Calu3 (cell line): ENCODE results near the gene FZD7. TPM values are rescaled to one million over a fixed set of nuclear protein-coding genes. Genes with fewer than 3 reads are reported as not detected.

Source experiments
- BruUV-seq: library from RNA; stranded (reverse); fragments of 400-500 nt; replicated peaks from 2 replicates; lab custom pipeline; 2021; lab: Mats Ljungman, UMichigan
- CTCF ChIA-PET: fragments of 300-600 bp; sonication (Branson Sonifier 250); formaldehyde crosslinking; loops from one replicate; lab custom pipeline; 2022; ENCODE audit warnings: antibody characterized with exemption; lab: Charles Lee
- DNase-seq: peaks from one replicate; pipeline ENCODE4 v3.0.0; 2022
- H3K27ac Mint-ChIP-seq: one replicate; pipeline ENCODE4 v1.8.0; 2022; ENCODE audit warnings: mixed read lengths; ENCODE audit not compliant: unreplicated experiment
- H3K27me3 Mint-ChIP-seq: one replicate; pipeline ENCODE4 v1.8.0; 2022; ENCODE audit warnings: mixed read lengths; ENCODE audit not compliant: unreplicated experiment
- H3K36me3 Mint-ChIP-seq: one replicate; pipeline ENCODE4 v1.8.0; 2022; ENCODE audit warnings: mild to moderate bottlenecking, moderate library complexity, mixed read lengths; ENCODE audit not compliant: insufficient read depth, unreplicated experiment
- H3K4me1 Mint-ChIP-seq: one replicate; pipeline ENCODE4 v1.8.0; 2022; ENCODE audit warnings: mild to moderate bottlenecking, low read depth, mixed read lengths; ENCODE audit not compliant: unreplicated experiment
- H3K4me3 Mint-ChIP-seq: one replicate; pipeline ENCODE4 v1.8.0; 2022; ENCODE audit warnings: mild to moderate bottlenecking, low read depth, moderate library complexity, mixed read lengths; ENCODE audit not compliant: unreplicated experiment
- H3K9me3 Mint-ChIP-seq: one replicate; pipeline ENCODE4 v1.8.0; 2022; ENCODE audit warnings: low read depth, mixed read lengths; ENCODE audit not compliant: unreplicated experiment
- CTCF ChIP-seq: fragments of 200-600 bp; IDR thresholded peaks from one replicate; pipeline ENCODE4 v1.8.0; 2022; ENCODE audit warnings: antibody characterized with exemption; ENCODE audit not compliant: unreplicated experiment
- intact Hi-C: fragments of 100-400 bp; cut with micrococcal nuclease; formaldehyde crosslinking; loops from one replicate; pipeline ENCODE4 v1.10.0; 2022; ENCODE audit not compliant: unreplicated experiment
- total RNA-seq: library from RNA; stranded (reverse); gene quantifications from 2 replicates; pipeline ENCODE4 v1.2.3, GENCODE V29; 2022

The FZD7 gene
- total RNA-seq, 1 experiment from 2014 or later, result 17.7 TPM

GRCh38 chr2:202065876-202066275 is 32.2 kb downstream of the FZD7 start:
- Mint-ChIP-seq H3K27ac (no peak overlapping the region), H3K9me3 (no peaks in the 10 kb centered on the region), H3K36me3 (no peaks in the 10 kb centered on the region), H3K4me3 (no peak overlapping the region), H3K4me1 (no peaks in the 10 kb centered on the region), H3K27me3 (no peaks in the 10 kb centered on the region)
- no peak for DNase-seq
- intact Hi-C loops, result no loop called here
- BruUV-seq, result no TSS peak
- CTCF ChIA-PET, result no interaction called here
- no peak for TF ChIP-seq CTCF

- CTCF ChIA-PET, result interaction anchor here (0.9 to 1.2 kb wide), 2 partner anchors 9 to 11 kb away, joined by 3 read pairs; no protein-coding TSS in a partner anchor
- Mint-ChIP-seq H3K27me3 (no peaks in the 10 kb centered on the region), H3K27ac (no peak overlapping the region), H3K36me3 (no peaks in the 10 kb centered on the region), H3K4me1 (no peaks in the 10 kb centered on the region), H3K4me3 (no peak overlapping the region), H3K9me3 (no peaks in the 10 kb centered on the region)
- intact Hi-C loops, result no loop called here
- no TSS peak for BruUV-seq
- DNase-seq, result no peak
- TF ChIP-seq CTCF, result no peak
These were observed 33.2 kb downstream of the FZD7 start for GRCh38 chr2:202066875-202067274.

GRCh38 chr2:202067589-202067988 is 33.9 kb downstream of the FZD7 start:
- TF ChIP-seq CTCF, result no peak
- Mint-ChIP-seq H3K27me3 (peaks cover 1% of the 10 kb centered on the region), H3K36me3 (no peaks in the 10 kb centered on the region), H3K4me1 (peaks cover 3% of the 10 kb centered on the region), H3K27ac (no peak overlapping the region), H3K9me3 (no peaks in the 10 kb centered on the region), H3K4me3 (no peak overlapping the region)
- no TSS peak for BruUV-seq
- CTCF ChIA-PET, result interaction anchor here (0.9 to 1.2 kb wide), 2 partner anchors 9 to 10 kb away, joined by 3 read pairs; no protein-coding TSS in a partner anchor
- intact Hi-C loops, result no loop called here
- DNase-seq, result no peak

GRCh38 chr2:202069170-202070067 is 35.8 kb downstream of the FZD7 start:
- Mint-ChIP-seq H3K27ac (no peak overlapping the region), H3K4me1 (peaks cover 6% of the 10 kb centered on the region), H3K4me3 (no peak overlapping the region), H3K9me3 (no peaks in the 10 kb centered on the region), H3K27me3 (peaks cover 13% of the 10 kb centered on the region), H3K36me3 (no peaks in the 10 kb centered on the region)
- intact Hi-C loops, result no loop called here
- CTCF ChIA-PET, result no interaction called here
- TF ChIP-seq CTCF, result no peak
- BruUV-seq, result no TSS peak
- no peak for DNase-seq
